ENCODE data around the gene CHMP4B.

DNA sequence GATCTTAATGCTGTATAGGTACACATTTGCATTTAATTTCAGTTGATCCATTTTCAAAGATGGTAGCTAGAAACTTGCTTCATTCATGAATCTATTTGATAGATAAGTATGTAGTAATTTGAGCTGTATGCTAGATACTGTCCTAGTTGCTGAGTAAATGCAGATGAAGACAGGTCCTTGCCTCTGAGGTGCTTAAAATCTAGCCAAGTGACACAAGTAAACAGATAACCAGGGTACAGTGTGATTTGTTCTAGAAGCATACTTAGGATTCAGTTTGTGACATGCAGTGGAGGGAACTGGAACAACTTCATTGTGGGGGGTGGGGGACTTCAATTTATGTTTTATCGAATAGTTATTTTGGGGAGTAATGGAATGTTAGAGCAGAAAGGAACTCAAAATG lies 9.2 kb downstream of the CHMP4B start:
- TF ChIP-seq EZH2phosphoT487 (IDR thresholded peaks at IDR 0.05; ENCODE audit: low read length): no peak
- TF ChIP-seq, protein P1, sequence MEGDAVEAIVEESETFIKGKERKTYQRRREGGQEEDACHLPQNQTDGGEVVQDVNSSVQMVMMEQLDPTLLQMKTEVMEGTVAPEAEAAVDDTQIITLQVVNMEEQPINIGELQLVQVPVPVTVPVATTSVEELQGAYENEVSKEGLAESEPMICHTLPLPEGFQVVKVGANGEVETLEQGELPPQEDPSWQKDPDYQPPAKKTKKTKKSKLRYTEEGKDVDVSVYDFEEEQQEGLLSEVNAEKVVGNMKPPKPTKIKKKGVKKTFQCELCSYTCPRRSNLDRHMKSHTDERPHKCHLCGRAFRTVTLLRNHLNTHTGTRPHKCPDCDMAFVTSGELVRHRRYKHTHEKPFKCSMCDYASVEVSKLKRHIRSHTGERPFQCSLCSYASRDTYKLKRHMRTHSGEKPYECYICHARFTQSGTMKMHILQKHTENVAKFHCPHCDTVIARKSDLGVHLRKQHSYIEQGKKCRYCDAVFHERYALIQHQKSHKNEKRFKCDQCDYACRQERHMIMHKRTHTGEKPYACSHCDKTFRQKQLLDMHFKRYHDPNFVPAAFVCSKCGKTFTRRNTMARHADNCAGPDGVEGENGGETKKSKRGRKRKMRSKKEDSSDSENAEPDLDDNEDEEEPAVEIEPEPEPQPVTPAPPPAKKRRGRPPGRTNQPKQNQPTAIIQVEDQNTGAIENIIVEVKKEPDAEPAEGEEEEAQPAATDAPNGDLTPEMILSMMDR (IDR thresholded peaks at IDR 0.05; ENCODE audit: low read length): no peak
- TF ChIP-seq EZH2 (optimal IDR thresholded peaks at IDR 0.05; ENCODE audit: low read depth, low read length): no peak
